Stimulated activated CD4-positive, alpha-beta T cell treated with anti-CD3 and anti-CD28 coated beads, Interleukin-2, amount 100 ng/mL, for 4 hours (primary cell): ENCODE results near the gene TMEM267.
"Not testable (repeated sequence)": the region's sequence is repeated elsewhere in the genome, so short reads cannot be mapped to it uniquely, and the experiment has no call there.

ENCODE experiments used
- DNase-seq: peaks from one replicate; pipeline ENCODE4 v3.0.0-alpha.2; 2020; ENCODE audit warnings: low read depth

TMEM267 gene, protein sequence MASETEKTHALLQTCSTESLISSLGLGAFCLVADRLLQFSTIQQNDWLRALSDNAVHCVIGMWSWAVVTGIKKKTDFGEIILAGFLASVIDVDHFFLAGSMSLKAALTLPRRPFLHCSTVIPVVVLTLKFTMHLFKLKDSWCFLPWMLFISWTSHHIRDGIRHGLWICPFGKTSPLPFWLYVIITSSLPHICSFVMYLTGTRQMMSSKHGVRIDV

DNA sequence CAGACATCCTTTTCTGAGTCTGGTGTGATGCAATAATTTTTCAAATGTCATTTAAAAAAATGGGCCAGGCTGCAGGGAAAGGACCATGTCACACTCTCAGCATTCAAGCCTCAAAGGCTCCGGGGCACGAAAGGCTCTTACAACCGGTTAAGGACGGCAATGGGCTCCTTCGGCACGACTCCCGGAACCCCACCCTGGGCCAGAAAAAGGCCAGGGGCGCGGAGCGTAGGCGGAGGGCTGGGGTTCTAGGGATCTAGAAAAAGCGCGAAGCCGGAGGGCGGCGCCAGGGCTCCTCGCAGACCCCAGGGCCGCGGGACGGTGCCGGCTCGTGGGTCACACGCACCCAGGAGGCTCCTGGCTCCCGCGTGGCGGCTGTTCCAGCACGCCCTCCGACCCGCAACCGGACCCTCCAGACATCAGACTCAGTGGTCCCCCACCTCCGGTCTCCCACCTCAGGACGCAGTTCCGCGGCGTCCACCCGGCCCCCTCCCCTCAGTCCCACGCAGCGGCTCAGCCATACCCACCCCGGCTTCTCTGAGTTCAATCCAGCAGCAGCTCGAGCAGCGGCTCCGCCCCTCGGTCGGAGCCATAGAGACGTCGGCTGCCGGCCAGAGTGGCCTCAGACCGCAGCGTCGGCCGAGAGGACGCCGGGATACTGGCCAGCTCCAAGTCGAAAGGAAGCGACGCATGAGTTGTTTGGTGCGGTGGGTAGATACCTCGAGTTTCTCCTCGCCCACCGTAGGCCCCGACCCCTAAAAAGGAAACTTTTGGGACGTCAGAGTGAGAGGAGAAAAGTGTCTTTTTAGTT is at the start of gene TMEM267:
Gene TMEM267, minus strand, starts transcription at position 568 of the 808 bp plus-strand sequence. CDS start 29,896 bp downstream, outside the sequence.
- DNase-seq = peak; percentile 81

DNA sequence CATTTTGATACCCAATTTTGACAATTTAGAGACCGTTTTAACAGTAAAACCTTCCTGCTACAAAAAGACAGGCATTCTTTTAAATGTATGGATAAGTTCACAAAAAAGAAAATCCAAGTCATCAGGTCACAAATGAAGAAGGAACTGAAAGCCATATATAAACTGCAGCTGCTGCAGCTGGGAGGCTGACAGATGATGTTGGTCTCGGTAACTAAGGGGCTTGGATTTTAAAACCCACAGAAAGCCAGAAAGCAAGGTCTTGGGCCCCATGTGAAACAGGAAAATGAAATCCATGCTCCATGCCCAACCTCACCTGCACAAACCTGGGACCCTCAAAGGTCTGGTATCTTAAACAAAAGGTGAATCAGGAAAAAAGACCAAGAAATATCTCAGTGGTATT is 47.0 kb upstream of the TMEM267 start:
- DNase-seq = no peak

DNA sequence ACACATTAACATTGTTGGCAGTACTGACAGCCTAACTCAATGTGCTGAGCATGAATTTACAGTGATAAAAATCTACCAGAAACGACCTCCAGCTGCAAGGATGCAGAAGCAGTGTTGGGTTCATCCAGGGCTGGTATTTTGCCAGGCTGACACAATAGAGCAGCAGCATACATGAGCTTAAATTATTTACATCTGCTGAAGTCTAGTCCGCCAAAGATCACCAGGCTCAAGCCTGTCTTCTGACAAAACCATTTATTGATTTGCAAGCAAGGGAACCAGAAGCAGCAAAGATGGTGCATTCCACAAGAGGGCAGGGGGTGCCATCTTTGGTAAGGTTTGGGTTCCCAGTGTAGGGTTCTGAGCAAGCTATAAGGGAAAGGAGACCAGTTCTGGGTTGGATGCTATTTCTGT is 40.0 kb upstream of the TMEM267 start:
- no peak for DNase-seq

DNA sequence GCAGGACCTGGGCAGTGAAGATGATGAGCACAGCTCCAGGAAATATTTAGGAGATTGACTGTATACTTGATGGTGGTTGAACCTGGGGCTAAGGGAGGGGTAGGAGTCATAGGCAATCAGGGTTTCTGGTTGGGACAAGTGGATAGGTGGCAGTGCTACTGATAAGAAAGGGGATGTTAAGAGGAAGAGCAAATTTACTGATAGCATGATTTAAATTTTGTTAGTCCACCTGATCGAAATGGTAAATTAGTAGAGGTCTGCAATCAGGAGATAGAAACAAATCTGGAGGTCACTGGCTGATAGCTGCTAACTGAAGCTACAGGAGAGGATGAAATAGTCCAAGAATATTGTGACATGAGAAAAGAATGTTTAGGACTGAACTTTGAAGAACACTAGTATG is 37.0 kb upstream of the TMEM267 start:
- no peak for DNase-seq

DNA sequence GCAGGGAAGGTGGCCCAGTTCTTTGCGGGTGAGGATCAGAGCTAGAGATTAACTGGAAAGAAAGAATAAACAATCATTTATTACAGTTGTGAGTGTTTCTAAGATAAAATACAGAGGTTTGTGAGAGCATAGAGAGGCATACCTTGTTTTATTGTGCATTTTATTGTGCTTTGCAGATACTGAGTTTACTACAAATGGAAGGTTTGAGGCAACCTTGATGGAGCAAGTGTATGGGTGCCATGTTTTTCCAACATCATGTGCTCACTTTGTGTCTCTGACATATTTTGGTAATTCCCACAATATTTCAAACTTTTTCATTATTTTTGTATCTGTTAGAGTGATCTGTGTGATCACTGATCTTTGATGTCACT is 32.0 kb upstream of the TMEM267 start:
- no peak for DNase-seq

DNA sequence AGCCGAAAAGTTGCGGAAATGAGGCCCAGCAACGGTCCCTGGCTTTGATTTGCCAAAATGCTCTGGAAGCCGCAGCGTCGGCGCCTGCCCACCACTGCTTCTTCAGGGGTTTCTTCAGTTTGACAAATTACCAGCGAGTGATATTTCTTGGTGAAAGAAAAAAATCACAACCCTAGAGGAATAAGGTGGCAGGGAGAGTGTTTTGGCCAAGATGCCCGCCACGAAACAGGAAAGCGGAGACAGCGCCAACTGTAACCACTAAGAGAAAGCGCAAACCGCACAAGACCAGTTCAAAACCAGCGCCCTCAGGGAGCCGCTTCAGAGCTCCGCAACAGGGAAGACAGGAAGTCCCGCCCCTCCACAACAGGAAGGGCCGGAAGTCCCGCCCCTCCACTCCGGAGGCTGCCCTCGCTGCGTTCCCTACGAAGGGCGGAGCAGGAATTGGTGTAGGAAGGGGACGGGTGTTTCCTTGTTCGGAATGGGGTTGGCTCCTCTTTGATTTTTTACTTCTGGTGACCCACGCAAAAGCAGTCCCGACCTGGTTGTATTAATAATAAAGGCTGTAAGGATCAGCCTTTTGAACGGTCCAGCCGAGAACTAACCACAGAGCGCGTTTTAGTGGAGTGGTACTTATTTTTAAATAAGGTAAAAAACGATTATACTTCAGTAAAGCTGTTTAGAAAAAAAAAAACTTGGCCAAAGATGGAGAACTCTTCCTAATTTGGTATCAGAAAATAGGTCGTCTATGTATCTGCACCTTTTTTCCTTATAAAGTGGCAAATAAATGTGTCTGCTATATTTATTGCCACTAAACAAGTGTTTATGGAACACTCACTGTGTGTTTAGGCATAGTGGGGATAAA is 31.4 kb upstream of the TMEM267 start, which contains the start of gene C5orf34:
Gene C5orf34, minus strand, starts transcription at position 333 of the 862 bp plus-strand sequence. CDS start 5,809 bp downstream, outside the sequence.
- DNase-seq = peak; percentile 92

DNA sequence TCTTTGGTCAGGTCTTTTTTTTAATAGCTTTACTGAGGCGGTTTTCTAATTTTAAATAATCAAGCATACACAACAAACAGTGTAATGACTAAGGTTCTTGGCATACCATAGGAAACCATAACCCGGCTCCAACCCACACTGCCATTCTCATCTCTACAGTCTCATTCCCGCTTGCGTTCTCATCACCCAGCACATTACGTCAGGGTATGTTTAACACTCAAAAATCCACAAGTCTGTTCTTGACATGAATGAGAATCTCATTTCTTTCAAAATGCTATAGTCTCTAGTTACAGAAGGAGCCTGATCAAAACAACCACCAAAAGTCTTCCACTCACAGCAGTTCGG is 30.8 kb upstream of the TMEM267 start:
- DNase-seq = no peak

DNA sequence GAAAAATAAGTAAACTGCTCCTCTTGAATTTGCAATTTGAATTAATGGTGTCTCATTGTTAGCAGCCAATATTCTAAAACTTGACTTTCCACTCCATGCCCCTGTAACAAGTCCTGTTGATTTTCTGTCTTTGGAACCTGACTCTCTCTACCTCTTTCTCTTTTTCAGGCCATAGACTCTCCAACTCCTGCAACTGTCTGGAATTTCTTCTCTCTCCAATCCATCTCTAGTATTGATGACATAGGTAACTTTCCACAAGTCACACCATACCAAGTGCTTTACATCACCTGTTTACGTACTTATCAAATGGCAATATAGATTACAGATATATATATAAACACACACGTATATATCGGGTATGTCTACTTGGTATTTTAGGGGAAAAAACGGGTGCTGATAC is 30.4 kb upstream of the TMEM267 start:
- DNase-seq = no peak

DNA sequence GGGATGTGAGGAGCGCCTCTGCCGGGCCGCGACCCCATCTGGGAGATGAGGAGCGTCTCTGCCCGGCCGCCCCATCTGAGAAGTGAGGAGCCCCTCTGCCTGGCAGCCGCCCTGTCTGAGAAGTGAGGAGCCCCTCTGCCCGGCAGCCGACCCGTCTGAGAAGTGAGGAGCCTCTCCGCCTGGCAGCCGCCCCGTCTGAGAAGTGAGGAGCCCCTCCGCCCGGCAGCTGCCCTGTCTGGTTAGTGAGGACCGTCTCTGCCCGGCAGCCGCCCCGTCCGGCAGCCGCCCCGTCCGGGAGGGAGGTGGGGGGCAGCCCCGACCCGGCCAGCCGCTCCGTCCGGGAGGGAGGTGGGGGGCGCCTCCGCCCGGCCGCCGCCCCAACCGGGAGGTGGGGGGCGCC is 27.4 kb upstream of the TMEM267 start:
- DNase-seq = not testable (repeated sequence)

DNA sequence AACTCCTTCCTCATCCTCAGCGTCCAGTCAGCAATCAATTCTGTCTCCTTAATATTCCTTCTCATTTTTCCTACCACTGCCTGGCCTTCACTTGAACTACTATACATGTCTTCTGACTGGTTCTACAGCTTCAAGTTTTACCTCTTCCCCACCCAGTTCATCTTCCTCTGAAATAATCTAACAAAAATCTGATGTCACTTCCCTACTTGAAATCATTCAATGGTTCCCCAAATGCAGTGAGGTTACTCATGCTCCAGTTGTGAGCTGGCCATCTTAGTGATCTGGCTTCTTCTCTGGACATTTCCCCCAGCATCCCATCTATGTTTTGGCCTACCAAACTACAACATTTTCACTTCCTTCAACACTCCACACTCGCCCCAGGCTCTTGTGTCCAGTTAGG is 14.9 kb upstream of the TMEM267 start:
- no peak for DNase-seq

DNA sequence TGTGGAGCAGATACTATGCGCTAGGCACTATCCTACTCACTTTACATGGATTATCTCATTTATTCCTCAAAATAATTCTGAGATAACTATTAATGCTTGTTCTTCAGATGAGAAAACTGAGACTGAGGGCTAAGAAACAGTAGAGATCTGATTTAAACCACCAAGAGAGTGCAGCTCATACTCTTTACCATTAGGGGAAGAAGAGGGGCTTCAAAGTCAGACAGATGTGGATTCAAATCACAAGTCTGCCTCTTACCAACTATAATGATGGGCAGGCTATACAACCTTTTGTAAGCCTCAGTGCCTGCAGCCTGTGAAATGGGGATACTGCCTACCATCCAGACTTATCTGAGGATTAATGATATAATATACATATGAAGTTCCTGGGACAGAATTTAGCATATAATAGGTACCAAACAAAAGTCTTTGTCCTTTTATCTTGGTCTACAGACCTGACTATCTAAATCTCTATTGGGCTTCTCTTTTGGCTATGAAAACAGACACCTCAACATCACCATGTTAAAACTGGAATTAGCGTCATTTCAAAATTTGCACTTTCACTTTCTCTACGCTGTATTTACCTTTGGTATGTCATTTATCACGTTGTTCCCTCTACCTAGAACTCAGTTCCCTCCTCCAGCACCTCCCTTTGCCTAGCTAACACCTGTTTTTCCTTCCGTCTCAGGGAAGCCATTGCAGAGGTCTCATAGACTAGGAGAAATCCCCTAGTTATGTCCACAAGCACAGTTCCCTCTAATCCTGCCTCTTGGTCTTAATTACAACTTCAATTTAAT is 13.8 kb upstream of the TMEM267 start:
- DNase-seq = no peak

DNA sequence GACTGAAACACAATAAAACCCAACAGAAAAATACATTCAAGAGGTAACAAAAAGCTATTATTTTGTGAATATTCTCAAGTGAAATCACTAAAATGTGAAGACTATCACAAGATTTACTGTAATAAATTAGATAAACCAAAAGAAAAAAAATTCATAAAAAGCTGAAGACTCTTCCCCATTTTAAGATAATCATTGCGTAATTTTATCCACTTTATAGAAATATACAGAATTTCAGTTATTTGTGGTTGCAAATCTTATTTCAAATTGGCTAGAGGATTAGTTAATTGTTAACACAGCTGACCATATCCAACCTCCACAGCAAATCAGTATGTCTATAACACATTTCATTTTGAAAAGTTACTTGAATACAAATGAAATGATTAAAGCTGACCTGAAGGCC is 7.7 kb upstream of the TMEM267 start:
- DNase-seq = no peak

DNA sequence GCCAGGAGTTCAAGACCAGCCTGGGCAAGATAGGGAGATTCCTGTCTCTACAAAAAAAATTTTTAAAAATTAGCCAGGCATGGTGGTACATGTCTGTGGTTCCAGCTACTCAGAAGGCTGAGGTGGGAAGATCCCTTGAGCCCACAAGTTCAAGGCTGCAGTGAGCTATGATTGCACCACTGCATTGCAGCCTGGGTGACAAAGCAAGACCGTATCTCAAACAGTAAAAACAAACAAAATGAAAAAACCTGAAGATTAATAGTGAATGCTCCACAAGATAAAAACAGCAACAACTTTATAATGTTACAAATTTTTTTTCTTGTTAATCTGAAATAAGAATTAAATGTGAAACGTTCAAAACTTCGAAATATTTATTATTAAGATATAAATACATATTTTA is 2.7 kb upstream of the TMEM267 start:
- no peak for DNase-seq

DNA sequence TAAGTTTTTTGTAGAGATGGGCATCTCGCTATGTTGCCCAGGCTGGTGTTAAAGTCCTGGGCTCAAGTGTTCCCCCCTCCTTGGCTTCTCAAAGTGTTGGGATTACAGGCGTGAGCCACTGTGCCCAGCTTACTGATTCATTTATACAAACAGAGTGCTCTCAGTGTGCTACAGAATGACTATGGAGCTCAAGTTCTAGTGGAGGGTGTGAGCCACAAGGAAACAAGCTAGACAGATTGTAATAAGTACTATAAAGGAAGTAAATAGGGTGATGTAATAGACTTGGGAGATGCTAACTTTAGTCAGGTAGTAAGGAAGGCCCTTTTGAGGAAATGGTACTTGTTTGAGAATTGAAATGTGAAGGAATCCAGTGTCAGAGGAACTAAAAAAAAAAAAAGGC is 1.7 kb upstream of the TMEM267 start:
- no peak for DNase-seq

DNA sequence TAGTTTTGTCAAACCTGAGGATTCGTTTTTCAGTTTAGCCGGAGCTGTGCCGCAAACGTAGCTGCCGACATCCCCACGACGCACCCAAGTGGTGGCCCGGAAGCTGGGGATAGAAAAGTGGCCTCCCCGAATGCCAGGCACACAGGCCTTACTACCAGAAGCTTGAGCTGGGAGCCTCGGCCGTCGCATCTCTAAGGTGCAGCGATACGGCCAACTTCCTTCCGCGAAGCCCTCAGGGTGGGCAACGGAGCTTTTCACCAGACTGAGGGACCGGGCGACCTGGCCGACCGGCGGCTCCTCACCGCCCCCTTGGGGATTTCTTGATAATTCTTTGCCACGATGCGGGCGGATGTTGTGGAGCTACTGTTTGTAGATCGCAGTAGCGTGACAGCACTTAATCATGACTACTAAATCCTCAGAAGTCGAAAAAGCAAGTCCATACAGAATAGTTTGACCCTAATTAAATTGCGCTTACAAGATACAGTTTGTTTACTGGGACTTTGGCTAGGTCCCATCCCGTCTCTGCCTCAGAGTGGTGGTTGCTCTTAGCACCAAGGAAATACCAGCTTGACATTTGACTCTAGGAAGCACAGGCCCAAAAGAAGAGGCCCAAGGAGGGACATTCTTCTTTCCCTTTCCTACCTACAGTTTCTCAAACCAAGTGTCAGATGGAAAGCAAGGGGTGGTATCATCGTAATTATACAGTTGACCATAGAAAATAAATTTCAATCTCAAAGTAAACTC is 613 bp upstream of the TMEM267 start:
- DNase-seq = peak; percentile 79

DNA sequence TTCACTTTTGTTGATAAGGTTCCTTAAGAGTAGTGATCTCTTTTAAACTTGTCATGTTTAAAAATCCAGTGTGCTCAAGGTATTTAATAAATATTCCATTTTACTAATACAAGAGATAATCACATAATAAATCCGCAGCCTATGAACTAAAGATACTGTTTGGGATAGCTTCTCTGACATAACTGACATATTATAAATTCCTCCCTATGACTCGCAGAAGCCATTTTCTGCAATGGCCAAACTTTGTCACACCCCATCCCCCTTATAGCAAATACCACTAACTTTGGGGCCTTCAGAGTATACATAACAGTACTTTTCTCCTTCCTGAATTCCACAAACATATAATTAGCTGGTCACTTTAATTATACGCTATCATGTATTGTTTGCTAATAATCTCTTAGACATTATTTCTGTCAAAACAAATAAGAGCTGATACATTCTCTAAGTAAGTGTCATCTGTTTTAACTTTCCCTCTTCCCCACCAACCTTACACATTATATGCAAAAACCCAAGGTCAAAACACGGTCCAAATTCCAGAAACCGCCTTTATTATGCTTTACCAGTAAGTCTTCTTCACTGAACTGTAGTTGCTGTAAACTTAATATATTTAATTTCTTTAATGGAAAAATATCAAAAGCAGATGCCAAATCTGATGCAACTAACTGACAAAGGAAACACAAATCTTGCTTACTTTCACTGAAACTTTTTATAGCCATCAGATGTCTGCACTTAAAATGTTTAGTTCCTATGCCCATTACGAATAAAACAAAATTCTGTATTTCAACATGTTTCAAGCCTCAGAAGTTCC is 971 bp downstream of the TMEM267 start:
- no peak for DNase-seq

DNA sequence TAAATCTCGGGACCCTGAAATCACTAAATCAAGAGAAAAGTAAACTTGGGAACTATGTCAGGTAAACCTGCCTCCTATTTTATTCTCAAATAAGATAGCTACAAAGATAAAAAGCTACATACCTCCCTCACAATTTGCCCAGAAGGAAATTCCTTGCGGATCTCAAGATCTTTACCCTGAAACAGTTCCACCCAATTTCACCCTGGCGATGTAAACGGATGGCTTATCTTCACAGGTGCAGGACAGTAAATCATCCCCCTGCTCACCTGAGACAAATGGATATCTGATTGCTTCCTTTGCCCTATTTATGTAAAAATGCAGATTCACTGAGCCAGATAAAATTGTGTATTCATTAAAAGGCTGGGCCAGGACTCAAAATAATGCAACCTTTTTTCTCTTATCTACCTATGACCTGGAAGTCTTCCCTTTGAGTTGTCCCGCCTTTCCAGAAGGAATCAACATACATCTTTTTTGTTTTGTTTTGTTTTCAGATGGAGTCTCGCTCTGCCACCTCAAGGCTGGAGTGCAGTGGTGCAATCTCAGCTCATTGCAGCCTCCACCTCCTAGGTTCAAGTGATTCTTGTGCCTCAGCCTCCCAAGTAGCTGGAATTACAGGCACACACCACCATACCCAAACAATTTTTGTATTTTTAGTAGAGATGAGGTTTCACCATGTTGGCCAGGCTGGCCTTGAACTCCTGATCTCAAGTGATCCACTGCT is 13.8 kb downstream of the TMEM267 start:
- no peak for DNase-seq

DNA sequence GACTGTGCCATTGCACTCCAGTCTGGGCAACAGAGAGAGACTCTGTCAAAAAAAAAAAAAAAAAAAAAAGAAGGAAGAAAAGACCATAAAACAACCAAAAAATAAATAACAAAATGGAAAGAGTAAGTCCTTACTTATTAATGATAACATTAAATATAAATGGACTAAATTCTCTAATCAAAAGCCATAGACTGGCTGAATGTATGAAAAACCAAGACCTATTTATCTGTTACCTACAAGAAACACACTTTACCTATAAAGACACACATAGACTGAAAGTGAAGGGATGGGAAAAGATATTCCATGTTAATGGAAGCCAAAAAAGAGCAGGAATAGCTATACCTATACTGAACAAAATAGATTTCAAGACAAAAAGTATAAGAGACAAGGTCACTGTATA is 16.6 kb downstream of the TMEM267 start:
- no peak for DNase-seq

DNA sequence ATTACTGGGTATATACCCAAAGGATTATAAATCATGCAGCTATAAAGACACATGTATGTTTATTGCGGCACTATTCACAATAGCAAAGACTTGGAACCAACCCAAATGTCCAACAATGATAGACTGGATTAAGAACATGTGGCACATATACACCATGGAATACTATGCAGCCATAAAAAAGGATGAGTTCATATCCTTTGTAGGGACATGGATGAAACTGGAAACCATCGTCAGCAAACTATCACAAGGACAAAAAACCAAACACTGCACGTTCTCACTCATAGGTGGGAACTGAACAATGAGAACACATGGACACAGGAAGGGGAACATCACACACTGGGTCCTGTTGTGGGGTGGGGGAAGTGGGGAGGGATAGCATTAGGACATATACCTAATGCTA is 18.2 kb downstream of the TMEM267 start:
- DNase-seq = not testable (repeated sequence)

DNA sequence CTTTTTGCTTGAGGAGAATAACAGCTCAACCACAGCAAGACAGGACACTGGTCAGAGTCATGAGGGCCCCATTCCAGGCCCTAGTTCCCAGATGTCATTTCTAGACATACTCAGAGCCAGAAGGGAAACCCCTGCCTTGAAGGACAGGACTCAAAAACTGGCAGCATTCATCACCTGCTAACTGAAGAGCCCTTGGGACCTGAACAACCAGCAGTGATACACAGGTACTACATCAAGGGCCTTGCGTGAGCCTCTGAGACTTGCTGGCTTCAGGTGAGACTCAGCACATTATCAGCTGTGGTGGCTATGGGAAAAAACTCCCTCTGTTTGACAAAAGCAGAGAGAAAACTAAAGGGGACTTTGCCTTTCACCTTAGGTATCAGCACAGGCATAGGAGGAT is 22.6 kb downstream of the TMEM267 start:
- DNase-seq = no peak
